Endometrial microvascular endothelial cells (primary cell): ENCODE data around the gene TFPI. TPM values are rescaled to one million over a fixed set of nuclear protein-coding genes. Genes with fewer than 3 reads are reported as not detected.

ENCODE experiments used
- in situ Hi-C: cut with HindIII; loops from 2 replicates; pipeline ENCODE4 v1.10.0; 2017; ENCODE audit warnings: low sequenced_read_pairs, low pct_unique_long_range_greater_than_20kb; ENCODE audit errors: inconsistent ontology term
- total RNA-seq: library from RNA; depleted of rRNA; stranded (reverse); fragments of >200 nt; gene quantifications from one replicate; pipeline ENCODE4 v1.2.3, GENCODE V29; 2015; ENCODE audit errors: inconsistent ontology term

TFPI gene
- total RNA-seq, 1 donor from 2014 or later: 178 TPM

- in situ Hi-C loops: no loop called here
These were observed 68.7 kb downstream of the TFPI start for GRCh38 chr2:187485523-187485922.

GRCh38 chr2:187483537-187483936, 70.7 kb downstream of the TFPI start:
- in situ Hi-C loops: no loop called here

GRCh38 chr2:187482796-187483195, 71.4 kb downstream of the TFPI start:
- in situ Hi-C loops: no loop called here

- in situ Hi-C loops: no loop called here
These were observed 72.7 kb downstream of the TFPI start for GRCh38 chr2:187481543-187481942.

- in situ Hi-C loops: no loop called here
These were observed 75.5 kb downstream of the TFPI start for GRCh38 chr2:187478719-187479118.

GRCh38 chr2:187477051-187477450, 77.2 kb downstream of the TFPI start:
- in situ Hi-C loops: no loop called here

- in situ Hi-C loops: no loop called here
These were observed 78.6 kb downstream of the TFPI start for GRCh38 chr2:187475499-187476248.

GRCh38 chr2:187470698-187471097, 83.5 kb downstream of the TFPI start:
- in situ Hi-C loops: no loop called here

- in situ Hi-C loops: no loop called here
These were observed 84.7 kb downstream of the TFPI start for GRCh38 chr2:187469538-187469937.

- in situ Hi-C loops: no loop called here
These were observed 86.0 kb downstream of the TFPI start for GRCh38 chr2:187468262-187468661.

- in situ Hi-C loops: no loop called here
These were observed 88.0 kb downstream of the TFPI start for GRCh38 chr2:187466129-187466792.

GRCh38 chr2:187462839-187463238, 91.4 kb downstream of the TFPI start:
- in situ Hi-C loops: no loop called here

- in situ Hi-C loops: no loop called here
These were observed 92.7 kb downstream of the TFPI start for GRCh38 chr2:187461294-187462261.

- in situ Hi-C loops: no loop called here
These were observed 95.0 kb downstream of the TFPI start for GRCh38 chr2:187459256-187459655.

GRCh38 chr2:187453078-187453641, 101.1 kb downstream of the TFPI start:
- in situ Hi-C loops: no loop called here

GRCh38 chr2:187451510-187451909, 102.7 kb downstream of the TFPI start:
- in situ Hi-C loops: no loop called here

- in situ Hi-C loops: loop anchor here (10.0 kb wide), 2 partner anchors 143 to 563 kb away; no protein-coding TSS in a partner anchor
These were observed 106.9 kb downstream of the TFPI start for GRCh38 chr2:187447336-187447735.

GRCh38 chr2:187446711-187447110, 107.5 kb downstream of the TFPI start:
- in situ Hi-C loops: loop anchor here (10.0 kb wide), 2 partner anchors 142 to 562 kb away; no protein-coding TSS in a partner anchor

- in situ Hi-C loops: loop anchor here (10.0 kb wide), 2 partner anchors 140 to 560 kb away; no protein-coding TSS in a partner anchor
These were observed 109.2 kb downstream of the TFPI start for GRCh38 chr2:187445051-187445450.
